ENCODE results near the gene OTUD5.

The OTUD5 gene

GRCh38 chrX:48919947-48920717 lies 37.3 kb downstream of the OTUD5 start:
- Histone ChIP-seq H3K9me3 (no peaks in the 10 kb centered on the region), H3K4me1 (no peaks in the 10 kb centered on the region), H3K36me3 (no peaks in the 10 kb centered on the region; the same call in 1 of the 2 replicates), H3K4me3 (ENCODE audit: low read depth, low read length) (no peak overlapping the region), H3K27me3 (no peaks in the 10 kb centered on the region)
- no peak for DNase-seq
- no peak for TF ChIP-seq CTCF (IDR thresholded peaks at IDR 0.05; ENCODE audit: low read depth, low read length)

- Histone ChIP-seq H3K36me3 (no peaks in the 10 kb centered on the region; the same call in 1 of the 2 replicates), H3K4me3 (ENCODE audit: low read depth, low read length) (peak overlapping the region; percentile 56), H3K4me1 (no peaks in the 10 kb centered on the region), H3K27me3 (no peaks in the 10 kb centered on the region), H3K9me3 (no peaks in the 10 kb centered on the region)
- TF ChIP-seq CTCF (IDR thresholded peaks at IDR 0.05; ENCODE audit: low read depth, low read length): no peak
- no peak for DNase-seq
These were observed 38.0 kb downstream of the OTUD5 start for GRCh38 chrX:48919360-48919841.

GRCh38 chrX:48918643-48919340 lies 38.6 kb downstream of the OTUD5 start, which contains the start of gene PIM2:
Gene PIM2 (minus strand): TSS chrX:48919024. CDS start chrX:48918834, 190 bp downstream.
- Histone ChIP-seq H3K27me3 (no peaks in the 10 kb centered on the region), H3K4me3 (ENCODE audit: low read depth, low read length) (peak within 1 kb of the TSS; percentile 69), H3K36me3 (no peaks in the 10 kb centered on the region; the same call in 1 of the 2 replicates), H3K9me3 (no peaks in the 10 kb centered on the region), H3K4me1 (no peaks in the 10 kb centered on the region)
- TF ChIP-seq CTCF (IDR thresholded peaks at IDR 0.05; ENCODE audit: low read depth, low read length): no peak
- DNase-seq: peak; percentile 93

GRCh38 chrX:48918301-48918642 lies 39.1 kb downstream of the OTUD5 start:
- TF ChIP-seq CTCF (IDR thresholded peaks at IDR 0.05; ENCODE audit: low read depth, low read length): no peak
- H3K4me1 ChIP-seq: no peaks in the 10 kb centered on the region
- H3K9me3 ChIP-seq: no peaks in the 10 kb centered on the region
- DNase-seq: no peak
- H3K36me3 ChIP-seq: no peaks in the 10 kb centered on the region; the same call in 1 of the 2 replicates
- H3K4me3 ChIP-seq (ENCODE audit: low read depth, low read length): peak overlapping the region; percentile 69
- no peaks in the 10 kb centered on the region for H3K27me3 ChIP-seq

- DNase-seq: peak; percentile 84
- H3K27me3 ChIP-seq: no peaks in the 10 kb centered on the region
- no peaks in the 10 kb centered on the region for H3K36me3 ChIP-seq
- peak overlapping the region; percentile 69 for H3K4me3 ChIP-seq (ENCODE audit: low read depth, low read length)
- H3K9me3 ChIP-seq: no peaks in the 10 kb centered on the region
- TF ChIP-seq CTCF (IDR thresholded peaks at IDR 0.05; ENCODE audit: low read depth, low read length): peak; percentile 83
- no peaks in the 10 kb centered on the region for H3K4me1 ChIP-seq
These were observed 40.0 kb downstream of the OTUD5 start for GRCh38 chrX:48917139-48918001.
